ENCODE measurements around the gene PRPS2.

Gene PRPS2

DNA sequence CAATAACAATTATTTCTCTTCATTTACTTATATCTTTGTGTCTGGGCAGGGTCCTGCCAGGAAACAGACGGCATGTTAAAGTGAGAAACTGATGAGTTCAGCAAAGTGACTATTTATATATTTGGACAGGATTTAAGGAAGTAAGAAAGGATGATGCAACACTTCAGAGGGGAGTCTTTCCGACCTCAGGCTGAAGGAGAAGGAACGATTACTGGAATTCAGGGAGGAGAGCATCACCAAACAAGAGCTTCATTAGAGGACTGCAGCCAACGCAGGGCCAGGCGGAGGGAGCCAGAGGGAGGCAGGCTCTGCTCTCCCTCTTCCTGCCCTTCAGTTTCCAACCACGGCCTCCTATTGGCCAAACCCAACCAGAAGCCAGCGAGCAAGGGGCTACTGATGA is 74.1 kb downstream of the PRPS2 start:
- TF ChIP-seq, protein P1, sequence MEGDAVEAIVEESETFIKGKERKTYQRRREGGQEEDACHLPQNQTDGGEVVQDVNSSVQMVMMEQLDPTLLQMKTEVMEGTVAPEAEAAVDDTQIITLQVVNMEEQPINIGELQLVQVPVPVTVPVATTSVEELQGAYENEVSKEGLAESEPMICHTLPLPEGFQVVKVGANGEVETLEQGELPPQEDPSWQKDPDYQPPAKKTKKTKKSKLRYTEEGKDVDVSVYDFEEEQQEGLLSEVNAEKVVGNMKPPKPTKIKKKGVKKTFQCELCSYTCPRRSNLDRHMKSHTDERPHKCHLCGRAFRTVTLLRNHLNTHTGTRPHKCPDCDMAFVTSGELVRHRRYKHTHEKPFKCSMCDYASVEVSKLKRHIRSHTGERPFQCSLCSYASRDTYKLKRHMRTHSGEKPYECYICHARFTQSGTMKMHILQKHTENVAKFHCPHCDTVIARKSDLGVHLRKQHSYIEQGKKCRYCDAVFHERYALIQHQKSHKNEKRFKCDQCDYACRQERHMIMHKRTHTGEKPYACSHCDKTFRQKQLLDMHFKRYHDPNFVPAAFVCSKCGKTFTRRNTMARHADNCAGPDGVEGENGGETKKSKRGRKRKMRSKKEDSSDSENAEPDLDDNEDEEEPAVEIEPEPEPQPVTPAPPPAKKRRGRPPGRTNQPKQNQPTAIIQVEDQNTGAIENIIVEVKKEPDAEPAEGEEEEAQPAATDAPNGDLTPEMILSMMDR (IDR thresholded peaks at IDR 0.05; ENCODE audit: low read depth, low read length, missing control alignments) = no peak
- no peak overlapping the region for H3K4me3 ChIP-seq (ENCODE audit: low read depth, low read length)
- no peak for DNase-seq (ENCODE audit: low read depth)
- in situ Hi-C loops (cut with HindIII; ENCODE audit: low sequenced_read_pairs) = no loop called here

GRCh38 chrX:12866451-12867377 is 75.5 kb downstream of the PRPS2 start, which contains the start of gene TLR7:
Gene TLR7 (plus strand): TSS chrX:12867072. CDS start chrX:12867579, 507 bp downstream.
- in situ Hi-C loops (cut with HindIII; ENCODE audit: low sequenced_read_pairs) = no loop called here
- no peak within 1 kb of the TSS for H3K4me3 ChIP-seq (ENCODE audit: low read depth, low read length)
- TF ChIP-seq, protein P1 (IDR thresholded peaks at IDR 0.05; ENCODE audit: low read depth, low read length, missing control alignments) = no peak

GRCh38 chrX:12867685-12868084 is 76.5 kb downstream of the PRPS2 start:
- H3K4me3 ChIP-seq (ENCODE audit: low read depth, low read length) = no peak overlapping the region
- TF ChIP-seq, protein P1 (IDR thresholded peaks at IDR 0.05; ENCODE audit: low read depth, low read length, missing control alignments) = no peak
- in situ Hi-C loops (cut with HindIII; ENCODE audit: low sequenced_read_pairs) = no loop called here
- no peak for DNase-seq (ENCODE audit: low read depth)

More at GRCh38 chrX:12866451-12867377, 75.5 kb downstream of the PRPS2 start, which contains the start of gene TLR7:
- DNase-seq (ENCODE audit: low read depth) = no peak

GRCh38 chrX:12868747-12869146 is 77.5 kb downstream of the PRPS2 start:
- no peak overlapping the region for H3K4me3 ChIP-seq (ENCODE audit: low read depth, low read length)
- DNase-seq (ENCODE audit: low read depth) = no peak
- TF ChIP-seq, protein P1 (IDR thresholded peaks at IDR 0.05; ENCODE audit: low read depth, low read length, missing control alignments) = no peak
- in situ Hi-C loops (cut with HindIII; ENCODE audit: low sequenced_read_pairs) = no loop called here

DNA sequence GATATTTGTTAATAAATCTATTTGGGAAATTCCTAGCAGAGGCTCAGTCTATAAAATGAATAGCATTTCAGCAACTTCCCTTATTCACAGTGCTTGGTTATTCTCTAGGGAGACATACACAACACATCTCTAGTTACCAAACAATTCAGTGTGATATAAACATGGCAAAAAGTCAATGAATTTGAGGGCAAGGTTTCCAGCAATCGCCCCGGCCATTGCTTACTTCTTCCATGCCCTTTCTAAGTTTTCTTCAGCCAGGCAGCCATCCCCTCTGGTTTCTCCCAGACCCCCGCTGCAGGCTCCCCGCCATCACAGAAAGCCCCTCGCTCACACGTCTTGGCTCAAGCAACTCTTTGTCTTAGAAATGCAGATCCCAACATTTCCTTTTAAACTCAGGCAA is 80.0 kb downstream of the PRPS2 start:
- no peak overlapping the region for H3K4me3 ChIP-seq (ENCODE audit: low read depth, low read length)
- TF ChIP-seq, protein P1 (IDR thresholded peaks at IDR 0.05; ENCODE audit: low read depth, low read length, missing control alignments) = no peak
- in situ Hi-C loops (cut with HindIII; ENCODE audit: low sequenced_read_pairs) = no loop called here
- DNase-seq (ENCODE audit: low read depth) = no peak

GRCh38 chrX:12872741-12873140 is 81.5 kb downstream of the PRPS2 start:
- no peak overlapping the region for H3K4me3 ChIP-seq (ENCODE audit: low read depth, low read length)
- TF ChIP-seq, protein P1 (IDR thresholded peaks at IDR 0.05; ENCODE audit: low read depth, low read length, missing control alignments) = no peak
- in situ Hi-C loops (cut with HindIII; ENCODE audit: low sequenced_read_pairs) = no loop called here
- no peak for DNase-seq (ENCODE audit: low read depth)

All from astrocyte of the cerebellum (primary cell).